HCT116 (cell line): Measurements from ENCODE around the gene JAK2. TPM values are rescaled to one million over a fixed set of nuclear protein-coding genes. Genes with fewer than 3 reads are reported as not detected.

Experiments
- ATAC-seq: fragments of 200-7000 bp; cut with Tn5 transposase; 2 replicates; pipeline ENCODE4 v1.9.1; 2020; ENCODE audit warnings: mild to moderate bottlenecking, moderate library complexity
- BruUV-seq: library from RNA; stranded (reverse); fragments of 400-500 nt; replicated peaks from 2 replicates; lab custom pipeline; 2021; lab: Mats Ljungman, UMichigan
- CTCF ChIA-PET: fragments of 300-600 bp; sonication (Branson Sonifier 250); formaldehyde crosslinking; loops from one replicate; lab custom pipeline; 2021; ENCODE audit warnings: antibody characterized with exemption; lab: Charles Lee
- POLR2A ChIA-PET: fragments of 300-600, 350-600 bp; sonication (Branson Sonifier 250); formaldehyde crosslinking; loops from one replicate; lab custom pipeline; 2021; ENCODE audit warnings: antibody characterized with exemption; lab: Charles Lee
- RAD21 ChIA-PET, 2 experiments: fragments of 300-600 bp; sonication (Branson Sonifier 250); formaldehyde crosslinking; loops; one replicate each; lab custom pipeline; 2023; ENCODE audit warnings: low total read pairs in 2 of 2; ENCODE audit not compliant: uncharacterized antibody in 2 of 2, unreplicated experiment in 2 of 2, low non-redundant PET in 1 of 2; lab: Charles Lee
- DNase-seq: peaks from one replicate; pipeline ENCODE4 v3.0.0-alpha.2; 2010; ENCODE audit warnings: low read depth, low spot score
- H2AFZ ChIP-seq: fragments of 200-600 bp; shearing (Covaris generic), sonication (generic); 2 replicates; pipeline ENCODE4 v1.6.1; 2017; ENCODE audit warnings: low read depth, mixed run types, mixed read lengths, antibody characterized with exemption, low read length; ENCODE audit not compliant: poor library complexity, severe bottlenecking
- H3K27ac ChIP-seq: 2 replicates; pipeline ENCODE4 v1.5.1; 2012; ENCODE audit warnings: low read depth, low read length
- H3K27me3 ChIP-seq: fragments of 200-600 bp; sonication (generic); 2 replicates; pipeline ENCODE4 v1.6.1; 2016; ENCODE audit warnings: mixed run types, low read length, mixed read lengths; ENCODE audit not compliant: insufficient read depth
- H3K36me3 ChIP-seq, 2 experiments: fragments of 200-500 bp in 1 of 2; fragments of 200-600 bp in 1 of 2; sonication (Bioruptor generic) in 1 of 2; sonication (generic) in 1 of 2; 2 replicates each; pipeline versions ENCODE4 v1.5.1 to v1.6.1; 2014 to 2016; ENCODE audit warnings: low read length in 2 of 2, inconsistent platforms in 1 of 2, mixed read lengths in 1 of 2, mixed run types in 1 of 2; ENCODE audit not compliant: insufficient read depth in 2 of 2, control insufficient read depth in 1 of 2
- H3K4me1 ChIP-seq, 2 experiments: fragments of 200-600 bp in 1 of 2; sonication (generic) in 1 of 2; 2 replicates each; pipeline versions ENCODE4 v1.5.1 to v1.6.1; 2012 to 2017; ENCODE audit warnings: low read length in 2 of 2, inconsistent platforms in 1 of 2, mild to moderate bottlenecking in 1 of 2, mixed read lengths in 1 of 2, mixed run types in 1 of 2, moderate library complexity in 1 of 2; ENCODE audit not compliant: insufficient read depth in 2 of 2, control insufficient read depth in 1 of 2
- H3K4me2 ChIP-seq: fragments of 200-600 bp; sonication (generic); 2 replicates; pipeline ENCODE4 v1.6.1; 2017; ENCODE audit warnings: mixed run types, low read length, mixed read lengths
- H3K4me3 ChIP-seq, 2 experiments: fragments of 200-600 bp in 1 of 2; sonication (generic) in 1 of 2; replicated peaks in 1 of 2; 2 replicates each; pipeline ENCODE4 v1.5.1; 2011 to 2016; ENCODE audit warnings: low read length in 2 of 2, control low read depth in 1 of 2, low read depth in 1 of 2, mild to moderate bottlenecking in 1 of 2, mixed read lengths in 1 of 2, mixed run types in 1 of 2
- H3K79me2 ChIP-seq: fragments of 200-600 bp; sonication (generic); 2 replicates; pipeline ENCODE4 v1.6.1; 2017; ENCODE audit warnings: mild to moderate bottlenecking, mixed run types, low read length, moderate library complexity, mixed read lengths; ENCODE audit not compliant: insufficient read depth
- H3K9ac ChIP-seq: fragments of 200-600 bp; sonication (generic); 2 replicates; pipeline ENCODE4 v1.6.1; 2016; ENCODE audit warnings: low read length, mixed read lengths
- H3K9me2 ChIP-seq: fragments of 200-600 bp; sonication (generic), shearing (Covaris generic); 2 replicates; pipeline ENCODE4 v1.6.1; 2017; ENCODE audit warnings: mixed run types, mild to moderate bottlenecking, moderate library complexity; ENCODE audit not compliant: insufficient read depth
- H3K9me3 ChIP-seq, 2 experiments: fragments of 200-500 bp in 1 of 2; fragments of 200-600 bp in 1 of 2; sonication (Bioruptor generic) in 1 of 2; sonication (generic) in 1 of 2; 2 replicates each; pipeline ENCODE4 v1.6.1; 2014 to 2017; ENCODE audit warnings: low read length in 2 of 2, mixed read lengths in 2 of 2, inconsistent platforms in 1 of 2, low read depth in 1 of 2, mild to moderate bottlenecking in 1 of 2, mixed run types in 1 of 2, moderate library complexity in 1 of 2; ENCODE audit not compliant: control insufficient read depth in 1 of 2, insufficient read depth in 1 of 2
- H4K20me1 ChIP-seq: fragments of 200-600 bp; sonication (generic), shearing (Covaris generic); 2 replicates; pipeline ENCODE4 v1.6.1; 2017; ENCODE audit warnings: mixed run types, mild to moderate bottlenecking, moderate library complexity; ENCODE audit not compliant: insufficient read depth
- CEBPB ChIP-seq: IDR thresholded peaks from 2 replicates; pipeline ENCODE4 v1.6.1; 2012; ENCODE audit warnings: low read depth
- EGR1 ChIP-seq: IDR thresholded peaks from 2 replicates; pipeline ENCODE4 v1.6.1; 2012; ENCODE audit warnings: low read depth
- EZH2 ChIP-seq: fragments of 200-600 bp; sonication (generic); IDR thresholded peaks from 2 replicates; pipeline ENCODE4 v1.6.1; 2017; ENCODE audit warnings: antibody characterized with exemption, mixed run types
- EZH2phosphoT487 ChIP-seq: fragments of 200-600 bp; IDR thresholded peaks from 2 replicates; pipeline ENCODE4 v1.6.1; 2018; ENCODE audit warnings: antibody characterized with exemption, borderline replicate concordance
- JUND ChIP-seq: IDR thresholded peaks from 2 replicates; pipeline ENCODE4 v1.6.1; 2012
- POLR2AphosphoS5 ChIP-seq: IDR thresholded peaks from 2 replicates; pipeline ENCODE4 v1.6.1; 2011; ENCODE audit warnings: mild to moderate bottlenecking, low read depth, low read length, moderate library complexity
- RAD21 ChIP-seq: IDR thresholded peaks from 2 replicates; pipeline ENCODE4 v1.6.1; 2012; ENCODE audit warnings: low read depth, mild to moderate bottlenecking
- SIN3A ChIP-seq: IDR thresholded peaks from 2 replicates; pipeline ENCODE4 v1.6.1; 2012; ENCODE audit warnings: low read depth
- SRF ChIP-seq: IDR thresholded peaks from 2 replicates; pipeline ENCODE4 v1.6.1; 2012; ENCODE audit warnings: low read depth
- YY1 ChIP-seq: IDR thresholded peaks from 2 replicates; pipeline ENCODE4 v1.6.1; 2011; ENCODE audit warnings: low read length, low read depth, moderate library complexity, mild to moderate bottlenecking; ENCODE audit not compliant: insufficient replicate concordance; ENCODE audit errors: extremely low read depth
- ZFX ChIP-seq: fragments of 450-650 bp; IDR thresholded peaks from 2 replicates; pipeline ENCODE4 v1.6.1; 2017
- ZNF274 ChIP-seq: fragments of 200-500 bp; sonication (Bioruptor generic); IDR thresholded peaks from 2 replicates; pipeline ENCODE4 v1.6.1; 2014; ENCODE audit warnings: mild to moderate bottlenecking, low read depth, low read length, inconsistent platforms
- intact Hi-C: fragments of 100-400 bp; cut with micrococcal nuclease; formaldehyde crosslinking; loops from 2 replicates; pipeline ENCODE4 v1.10.0; 2022
- total RNA-seq: library from RNA; stranded (reverse); gene quantifications from one replicate; pipeline ENCODE4 v1.2.1, GENCODE V29; 2021; ENCODE audit not compliant: unreplicated experiment
- TF ChIP-seq, protein P1 (sequence below): IDR thresholded peaks from 2 replicates; pipeline ENCODE4 v1.6.1; 2012; ENCODE audit warnings: low read depth
- TF ChIP-seq, protein P2 (sequence below): IDR thresholded peaks from 2 replicates; pipeline ENCODE4 v1.6.1; 2012
- TF ChIP-seq, protein P3 (sequence below): IDR thresholded peaks from 2 replicates; pipeline ENCODE4 v1.6.1; 2011; ENCODE audit warnings: mild to moderate bottlenecking, low read length, moderate library complexity; ENCODE audit not compliant: insufficient replicate concordance; ENCODE audit errors: extremely low read depth
- TF ChIP-seq, protein P4 (sequence below), 3 experiments: fragments of 200-600 bp in 1 of 3; sonication (generic) in 1 of 3; IDR thresholded peaks in 2 of 3; conservative IDR thresholded peaks in 1 of 3; 2 replicates each; pipeline ENCODE4 v1.5.1; 2012 to 2017; ENCODE audit warnings: low read depth in 2 of 3, low read length in 2 of 3, antibody characterized with exemption in 1 of 3, borderline replicate concordance in 1 of 3, control low read depth in 1 of 3, mild to moderate bottlenecking in 1 of 3, mixed read lengths in 1 of 3, mixed run types in 1 of 3, moderate library complexity in 1 of 3; ENCODE audit not compliant: insufficient read depth in 1 of 3

The JAK2 gene
- total RNA-seq, 1 experiment from 2014 or later, result 4.6 TPM

DNA sequence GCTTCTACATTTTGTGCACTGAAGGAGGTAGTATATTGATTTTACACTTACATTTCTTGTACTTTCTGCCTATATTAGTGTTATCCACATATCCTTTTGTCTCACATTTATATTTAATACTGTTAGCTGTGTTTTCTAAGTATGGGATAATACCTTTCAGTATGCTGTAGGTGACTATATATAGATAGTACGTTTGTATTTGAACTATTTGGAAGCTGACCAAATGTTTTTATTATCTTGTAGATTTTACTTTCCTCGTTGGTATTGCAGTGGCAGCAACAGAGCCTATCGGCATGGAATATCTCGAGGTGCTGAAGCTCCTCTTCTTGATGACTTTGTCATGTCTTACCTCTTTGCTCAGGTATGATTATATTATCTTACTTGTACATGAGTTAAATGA, 59.1 kb downstream of the JAK2 start (continued):
- TF ChIP-seq, protein P1, sequence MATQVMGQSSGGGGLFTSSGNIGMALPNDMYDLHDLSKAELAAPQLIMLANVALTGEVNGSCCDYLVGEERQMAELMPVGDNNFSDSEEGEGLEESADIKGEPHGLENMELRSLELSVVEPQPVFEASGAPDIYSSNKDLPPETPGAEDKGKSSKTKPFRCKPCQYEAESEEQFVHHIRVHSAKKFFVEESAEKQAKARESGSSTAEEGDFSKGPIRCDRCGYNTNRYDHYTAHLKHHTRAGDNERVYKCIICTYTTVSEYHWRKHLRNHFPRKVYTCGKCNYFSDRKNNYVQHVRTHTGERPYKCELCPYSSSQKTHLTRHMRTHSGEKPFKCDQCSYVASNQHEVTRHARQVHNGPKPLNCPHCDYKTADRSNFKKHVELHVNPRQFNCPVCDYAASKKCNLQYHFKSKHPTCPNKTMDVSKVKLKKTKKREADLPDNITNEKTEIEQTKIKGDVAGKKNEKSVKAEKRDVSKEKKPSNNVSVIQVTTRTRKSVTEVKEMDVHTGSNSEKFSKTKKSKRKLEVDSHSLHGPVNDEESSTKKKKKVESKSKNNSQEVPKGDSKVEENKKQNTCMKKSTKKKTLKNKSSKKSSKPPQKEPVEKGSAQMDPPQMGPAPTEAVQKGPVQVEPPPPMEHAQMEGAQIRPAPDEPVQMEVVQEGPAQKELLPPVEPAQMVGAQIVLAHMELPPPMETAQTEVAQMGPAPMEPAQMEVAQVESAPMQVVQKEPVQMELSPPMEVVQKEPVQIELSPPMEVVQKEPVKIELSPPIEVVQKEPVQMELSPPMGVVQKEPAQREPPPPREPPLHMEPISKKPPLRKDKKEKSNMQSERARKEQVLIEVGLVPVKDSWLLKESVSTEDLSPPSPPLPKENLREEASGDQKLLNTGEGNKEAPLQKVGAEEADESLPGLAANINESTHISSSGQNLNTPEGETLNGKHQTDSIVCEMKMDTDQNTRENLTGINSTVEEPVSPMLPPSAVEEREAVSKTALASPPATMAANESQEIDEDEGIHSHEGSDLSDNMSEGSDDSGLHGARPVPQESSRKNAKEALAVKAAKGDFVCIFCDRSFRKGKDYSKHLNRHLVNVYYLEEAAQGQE, result no peak
- TF ChIP-seq RAD21 (no peak), ZFX (no peak), SIN3A (no peak), SRF (no peak), YY1 (no peak), POLR2AphosphoS5 (no peak), EGR1 (no peak)
- TF ChIP-seq, protein P2, sequence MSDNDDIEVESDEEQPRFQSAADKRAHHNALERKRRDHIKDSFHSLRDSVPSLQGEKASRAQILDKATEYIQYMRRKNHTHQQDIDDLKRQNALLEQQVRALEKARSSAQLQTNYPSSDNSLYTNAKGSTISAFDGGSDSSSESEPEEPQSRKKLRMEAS, result no peak
- TF ChIP-seq, protein P3, sequence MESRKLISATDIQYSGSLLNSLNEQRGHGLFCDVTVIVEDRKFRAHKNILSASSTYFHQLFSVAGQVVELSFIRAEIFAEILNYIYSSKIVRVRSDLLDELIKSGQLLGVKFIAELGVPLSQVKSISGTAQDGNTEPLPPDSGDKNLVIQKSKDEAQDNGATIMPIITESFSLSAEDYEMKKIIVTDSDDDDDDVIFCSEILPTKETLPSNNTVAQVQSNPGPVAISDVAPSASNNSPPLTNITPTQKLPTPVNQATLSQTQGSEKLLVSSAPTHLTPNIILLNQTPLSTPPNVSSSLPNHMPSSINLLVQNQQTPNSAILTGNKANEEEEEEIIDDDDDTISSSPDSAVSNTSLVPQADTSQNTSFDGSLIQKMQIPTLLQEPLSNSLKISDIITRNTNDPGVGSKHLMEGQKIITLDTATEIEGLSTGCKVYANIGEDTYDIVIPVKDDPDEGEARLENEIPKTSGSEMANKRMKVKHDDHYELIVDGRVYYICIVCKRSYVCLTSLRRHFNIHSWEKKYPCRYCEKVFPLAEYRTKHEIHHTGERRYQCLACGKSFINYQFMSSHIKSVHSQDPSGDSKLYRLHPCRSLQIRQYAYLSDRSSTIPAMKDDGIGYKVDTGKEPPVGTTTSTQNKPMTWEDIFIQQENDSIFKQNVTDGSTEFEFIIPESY, result no peak
- TF ChIP-seq, all 23 proteins: peak for 0

DNA sequence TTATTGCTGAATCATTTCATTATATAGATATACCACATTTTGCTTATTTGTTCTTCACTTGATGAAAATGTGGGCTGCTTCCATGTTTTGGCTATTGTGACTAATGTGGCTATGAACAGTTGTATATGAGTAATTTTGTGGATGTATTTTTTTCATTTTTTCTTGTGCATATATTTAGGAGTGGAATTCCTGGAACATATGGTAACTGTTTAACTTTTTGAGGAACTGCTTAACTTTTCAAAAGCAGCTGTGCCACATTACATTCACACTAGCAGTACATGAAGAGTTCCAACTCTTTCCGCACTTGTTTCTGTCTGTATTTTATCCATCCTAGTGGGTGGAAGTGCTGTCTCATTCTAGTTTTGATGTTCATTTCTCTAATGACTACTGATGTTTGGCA, 67.8 kb downstream of the JAK2 start:
- ChIA-PET RAD21 (no interaction called here), CTCF (no interaction called here), POLR2A (no interaction called here)
- no peak overlapping the region for H3K4me3 ChIP-seq
- ATAC-seq (no peak), DNase-seq (no peak)
- no peaks in the 10 kb centered on the region for H4K20me1 ChIP-seq
- no peaks in the 10 kb centered on the region for H3K79me2 ChIP-seq
- no peaks in the 10 kb centered on the region for H3K4me1 ChIP-seq
- H3K4me2 ChIP-seq, result no peak overlapping the region
- no peaks in the 10 kb centered on the region for H3K36me3 ChIP-seq
- no peak overlapping the region for H3K9ac ChIP-seq
- BruUV-seq, result no TSS peak
- no peaks in the 10 kb centered on the region for H3K27me3 ChIP-seq
- no peak overlapping the region for H2AFZ ChIP-seq
- no peak overlapping the region for H3K27ac ChIP-seq
- intact Hi-C loops, result no loop called here
- H3K9me2 ChIP-seq, result no peaks in the 10 kb centered on the region
- H3K9me3 ChIP-seq, result no peaks in the 10 kb centered on the region
- no peak for TF ChIP-seq ZFX
- TF ChIP-seq, protein P2, result no peak
- TF ChIP-seq CEBPB, result no peak
- no peak for TF ChIP-seq JUND
- no peak for TF ChIP-seq SIN3A
- no peak for TF ChIP-seq EZH2
- no peak for TF ChIP-seq EZH2phosphoT487
- TF ChIP-seq ZNF274, result no peak
- TF ChIP-seq, protein P4, sequence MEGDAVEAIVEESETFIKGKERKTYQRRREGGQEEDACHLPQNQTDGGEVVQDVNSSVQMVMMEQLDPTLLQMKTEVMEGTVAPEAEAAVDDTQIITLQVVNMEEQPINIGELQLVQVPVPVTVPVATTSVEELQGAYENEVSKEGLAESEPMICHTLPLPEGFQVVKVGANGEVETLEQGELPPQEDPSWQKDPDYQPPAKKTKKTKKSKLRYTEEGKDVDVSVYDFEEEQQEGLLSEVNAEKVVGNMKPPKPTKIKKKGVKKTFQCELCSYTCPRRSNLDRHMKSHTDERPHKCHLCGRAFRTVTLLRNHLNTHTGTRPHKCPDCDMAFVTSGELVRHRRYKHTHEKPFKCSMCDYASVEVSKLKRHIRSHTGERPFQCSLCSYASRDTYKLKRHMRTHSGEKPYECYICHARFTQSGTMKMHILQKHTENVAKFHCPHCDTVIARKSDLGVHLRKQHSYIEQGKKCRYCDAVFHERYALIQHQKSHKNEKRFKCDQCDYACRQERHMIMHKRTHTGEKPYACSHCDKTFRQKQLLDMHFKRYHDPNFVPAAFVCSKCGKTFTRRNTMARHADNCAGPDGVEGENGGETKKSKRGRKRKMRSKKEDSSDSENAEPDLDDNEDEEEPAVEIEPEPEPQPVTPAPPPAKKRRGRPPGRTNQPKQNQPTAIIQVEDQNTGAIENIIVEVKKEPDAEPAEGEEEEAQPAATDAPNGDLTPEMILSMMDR (IDR thresholded peaks at IDR 0.05 in 2 of 3, conservative IDR thresholded peaks at IDR 0.05 in 1 of 3; ENCODE audit: borderline replicate concordance in 1 of 3, insufficient read depth in 1 of 3, low read depth in 2 of 3, low read length in 2 of 3), result no peak
